CD4-positive, alpha-beta T cell treated with Interleukin-1 beta for 1 hour (primary cell): ENCODE results near the gene PTPRN2.
"Not testable (repeated sequence)": the region's sequence is repeated elsewhere in the genome, so short reads cannot be mapped to it uniquely, and the experiment has no call there.

Experiments used
- DNase-seq, 2 donors: peaks; one replicate each; pipeline ENCODE4 v3.0.0-alpha.2; 2020 to 2022

Gene PTPRN2

DNA sequence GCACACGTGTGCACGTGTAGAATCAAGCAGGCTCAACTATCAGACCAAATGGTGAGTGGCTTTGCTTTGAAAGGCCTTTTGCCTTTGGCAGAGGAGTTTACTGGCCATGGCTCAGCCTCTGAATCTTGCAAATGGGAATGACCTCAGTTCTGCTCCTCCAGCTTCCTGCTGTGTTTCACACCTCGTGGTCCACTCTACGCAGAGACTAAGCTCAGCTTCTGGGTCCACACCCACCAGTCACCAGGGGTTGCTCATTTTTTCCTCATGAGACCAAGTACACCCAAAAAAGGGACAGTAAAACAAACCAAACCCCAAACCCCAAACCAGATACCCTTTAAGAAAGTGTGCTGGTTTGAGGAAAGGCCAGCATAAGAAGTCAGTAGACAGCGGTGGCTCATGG, 1014.4 kb downstream of the PTPRN2 start:
- DNase-seq: no peak

- DNase-seq: no peak
Observed at GRCh38 chr7:157572622-157573021, 1015.0 kb downstream of the PTPRN2 start.

- no peak for DNase-seq
Observed at GRCh38 chr7:157570531-157571200, 1017.0 kb downstream of the PTPRN2 start.

GRCh38 chr7:157569967-157570366, 1017.7 kb downstream of the PTPRN2 start:
- no peak for DNase-seq

DNA sequence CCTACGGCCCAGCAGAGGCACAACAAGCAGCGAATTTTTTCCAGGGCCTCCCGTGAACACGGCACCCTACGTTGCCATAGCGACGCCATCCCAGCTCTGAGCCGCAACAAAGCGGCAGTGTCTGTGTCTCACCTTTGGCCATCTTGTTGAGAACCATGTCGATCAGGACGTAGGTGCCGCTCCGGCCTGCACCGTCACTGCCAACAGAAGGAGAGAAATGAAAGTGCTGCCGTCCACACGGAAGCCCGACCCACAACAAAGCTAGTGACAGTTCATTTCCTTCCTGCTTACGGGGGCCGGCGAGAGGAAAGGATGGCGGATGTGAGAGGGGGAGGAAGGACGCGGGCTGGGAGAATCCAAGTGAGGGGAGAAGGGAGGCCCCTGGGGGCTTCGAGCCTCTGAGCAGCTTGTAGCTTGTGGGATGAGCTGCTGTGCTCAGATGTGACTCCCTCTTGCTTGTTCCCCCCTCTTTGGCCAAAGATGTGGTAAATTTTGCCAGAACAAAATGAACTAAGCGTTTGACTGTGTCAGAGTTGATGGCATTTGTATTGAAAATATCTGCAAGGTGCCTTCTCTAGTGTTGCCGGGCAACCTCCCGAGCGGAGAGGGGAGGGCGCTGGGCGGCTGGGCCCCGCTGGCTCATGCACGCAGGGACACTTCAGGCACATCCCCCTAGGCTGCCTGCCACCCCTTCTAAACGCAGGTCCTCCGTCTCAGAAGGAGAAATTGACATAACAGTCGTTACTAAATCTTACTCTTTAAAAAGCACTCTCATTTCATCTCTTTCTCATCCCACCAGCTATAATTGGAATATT, 1018.6 kb downstream of the PTPRN2 start:
- peak; percentile 61 to 68 for DNase-seq

- no peak for DNase-seq
Observed at GRCh38 chr7:157568106-157568769, 1019.4 kb downstream of the PTPRN2 start.

GRCh38 chr7:157567666-157568065, 1020.0 kb downstream of the PTPRN2 start:
- no peak for DNase-seq

GRCh38 chr7:157566631-157567006, 1021.0 kb downstream of the PTPRN2 start:
- DNase-seq: no peak

DNA sequence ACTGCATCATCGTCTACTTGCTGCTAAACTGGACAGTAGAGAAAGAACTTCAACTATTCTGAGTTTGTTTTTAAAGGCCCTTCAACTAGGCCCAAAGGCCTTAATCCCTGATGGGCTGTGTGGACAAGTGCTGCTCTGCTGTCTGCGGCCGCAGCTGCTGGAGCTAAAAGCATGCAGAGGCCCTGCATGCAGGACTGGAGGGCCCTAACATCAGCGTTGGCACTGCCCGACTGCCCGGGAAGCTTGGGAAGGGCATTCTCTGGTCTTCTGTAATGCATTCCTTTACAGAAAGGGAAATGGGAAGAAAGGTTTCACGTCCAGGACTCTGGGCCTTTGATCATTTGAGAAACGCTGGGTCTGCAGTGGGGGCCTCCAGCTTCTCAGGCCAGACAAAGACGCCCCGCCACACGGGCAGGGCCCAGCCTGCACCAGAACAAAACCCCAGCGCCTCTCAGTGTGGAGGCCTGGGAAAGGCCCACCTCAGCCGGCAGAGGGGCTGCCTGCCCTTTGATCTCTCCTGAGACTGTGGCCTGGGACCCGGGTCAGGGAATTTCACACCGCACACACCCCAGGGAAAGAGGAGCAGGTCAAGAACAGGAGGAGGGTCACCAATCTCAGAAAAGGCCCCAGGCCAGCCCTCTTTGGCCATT, 1021.5 kb downstream of the PTPRN2 start:
- no peak for DNase-seq

DNA sequence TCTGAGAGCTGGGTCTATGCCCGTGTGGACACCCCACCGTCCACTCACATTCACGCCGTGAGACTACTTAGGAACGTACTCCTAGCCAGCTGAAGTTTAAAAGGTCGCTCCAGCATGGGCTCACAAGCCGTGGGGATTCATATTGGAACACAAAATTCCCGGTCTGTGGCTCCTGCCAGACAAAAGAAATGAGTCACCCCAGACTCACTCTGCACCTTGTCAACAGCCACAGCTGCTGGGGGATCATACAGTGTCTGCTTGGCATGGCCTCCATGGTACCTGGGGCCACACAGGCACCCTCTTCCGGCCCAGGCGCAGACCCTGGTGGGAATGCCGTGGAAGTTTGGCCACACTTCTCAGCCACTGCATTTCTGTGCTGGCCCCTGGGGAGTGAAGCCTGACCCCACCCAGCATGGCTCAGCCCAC, 1022.4 kb downstream of the PTPRN2 start:
- no peak for DNase-seq

- no peak for DNase-seq
Observed at GRCh38 chr7:157564517-157565177, 1023.0 kb downstream of the PTPRN2 start.

GRCh38 chr7:157563467-157564135, 1024.0 kb downstream of the PTPRN2 start:
- not testable (repeated sequence) for DNase-seq

- DNase-seq: not testable (repeated sequence)
Observed at GRCh38 chr7:157562522-157563398, 1024.9 kb downstream of the PTPRN2 start.

DNA sequence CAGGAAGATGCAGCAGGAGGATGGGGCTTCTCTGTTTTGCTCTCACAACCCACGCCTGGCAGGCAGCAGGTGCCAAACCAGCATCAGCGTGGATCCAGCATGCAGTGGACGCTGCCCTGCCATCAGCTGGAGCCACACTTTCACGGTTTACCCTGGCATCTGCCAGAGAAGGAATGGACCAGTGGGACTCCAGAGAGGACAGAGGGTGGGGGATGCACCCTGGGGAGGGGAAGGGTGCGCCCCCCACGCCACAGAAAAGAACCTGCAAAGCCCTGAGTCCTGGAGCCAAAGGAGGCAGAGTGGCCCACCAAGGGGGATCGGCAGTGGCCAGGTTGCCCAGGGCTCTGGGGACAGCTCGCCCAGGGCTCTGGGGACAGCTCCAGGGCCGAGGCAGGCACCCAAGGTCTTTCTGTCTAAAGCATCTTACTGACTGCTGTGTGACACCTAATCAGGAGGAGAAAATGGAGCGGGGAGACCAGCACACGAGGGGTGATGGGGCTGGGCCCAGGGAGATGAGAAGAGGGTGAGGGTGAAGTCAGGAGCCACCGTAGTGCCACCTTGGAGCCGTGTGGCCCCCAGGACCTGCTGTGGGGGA, 1025.7 kb downstream of the PTPRN2 start:
- DNase-seq: no peak

GRCh38 chr7:157561523-157561785, 1026.2 kb downstream of the PTPRN2 start:
- no peak for DNase-seq

GRCh38 chr7:157560710-157561522, 1026.7 kb downstream of the PTPRN2 start:
- DNase-seq: no peak

GRCh38 chr7:157560258-157560654, 1027.4 kb downstream of the PTPRN2 start:
- no peak for DNase-seq

DNA sequence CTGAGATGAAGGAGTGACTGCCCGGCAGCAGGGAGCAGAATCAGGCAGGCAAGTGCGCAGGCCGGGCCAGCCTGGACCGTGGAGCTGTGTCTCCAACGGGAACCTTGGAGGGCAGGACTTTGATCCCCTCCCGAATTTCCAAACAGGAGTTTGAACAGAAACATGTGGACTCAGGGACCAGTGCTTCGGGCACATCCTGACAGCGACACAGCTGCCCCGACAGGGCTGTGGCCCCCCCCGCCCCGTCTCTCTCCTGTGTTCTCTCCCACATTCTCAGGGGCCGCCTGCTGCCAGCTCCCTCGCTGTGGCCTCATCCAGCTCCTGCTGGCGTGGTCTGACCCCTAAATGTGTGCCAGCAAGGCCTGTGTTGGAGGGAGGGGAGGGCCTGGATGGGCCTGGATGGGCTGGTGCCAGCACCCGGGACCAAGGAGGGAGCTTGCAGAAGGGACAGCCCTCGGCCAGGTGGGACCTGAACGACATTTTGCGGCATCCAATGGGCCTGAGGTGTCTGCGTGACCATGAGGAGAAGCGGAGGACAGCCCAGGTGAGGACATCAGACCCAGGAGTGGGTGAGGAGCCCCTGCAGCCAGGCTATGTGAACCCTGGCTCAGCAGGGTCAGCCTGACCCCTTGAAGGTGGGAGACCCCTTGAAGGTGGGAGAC, 1027.9 kb downstream of the PTPRN2 start:
- DNase-seq: no peak

- DNase-seq: no peak
Observed at GRCh38 chr7:157558875-157559595, 1028.6 kb downstream of the PTPRN2 start.
